Prostate gland (tissue), 2 donors: ENCODE results near the gene ADPRM. TPM values are rescaled to one million over a fixed set of nuclear protein-coding genes. Genes with fewer than 3 reads are reported as not detected.

ENCODE experiments used
- DNase-seq: peaks from one replicate; pipeline ENCODE4 v3.0.0-alpha.2; 2019; ENCODE audit warnings: low spot score
- H3K27ac ChIP-seq, 2 donors: fragments of 200-600 bp; sonication (generic); 2 replicates each; pipeline ENCODE4 v1.5.1; 2017 to 2019
- H3K27me3 ChIP-seq: fragments of 200-600 bp; sonication (generic); replicated peaks from 2 replicates; pipeline ENCODE4 v1.5.1; 2019; ENCODE audit not compliant: insufficient read depth
- H3K36me3 ChIP-seq, 2 donors: fragments of 200-600 bp; sonication (generic); 1 replicate in 1 of 2; 2 replicates in 1 of 2; pipeline versions ENCODE4 v1.5.1 to v1.8.1; 2017 to 2019
- H3K4me1 ChIP-seq: fragments of 200-600 bp; sonication (generic); replicated peaks from 2 replicates; pipeline ENCODE4 v1.5.1; 2019
- H3K4me3 ChIP-seq, 2 donors: fragments of 200-600 bp; sonication (generic); 2 replicates each; pipeline ENCODE4 v1.5.1; 2017 to 2019
- H3K9me3 ChIP-seq: fragments of 200-600 bp; sonication (generic); 2 replicates; pipeline ENCODE4 v1.5.1; 2017
- POLR2A ChIP-seq: fragments of 450-650 bp; IDR thresholded peaks from one replicate; pipeline ENCODE4 v1.6.1; 2016; ENCODE audit warnings: antibody characterized with exemption, mild to moderate bottlenecking
- POLR2AphosphoS5 ChIP-seq: sonication (generic); formaldehyde crosslinking; IDR thresholded peaks from one replicate; pipeline ENCODE4 v1.6.1; 2017; ENCODE audit warnings: antibody characterized with exemption
- WGBS: methylation state at CpG from one replicate; pipeline ENCODE4 v1.1.5; 2018; 5-methylcytosine and 5-hydroxymethylcytosine counted together
- intact Hi-C: fragments of 100-400 bp; cut with DNase I; formaldehyde crosslinking; loops from one replicate; pipeline ENCODE4 v1.14.2; 2022
- total RNA-seq, 2 donors: library from RNA; depleted of rRNA; stranded (reverse); fragments of >200 nt; gene quantifications; one replicate each; pipeline ENCODE4 v1.1.0, GENCODE V29; 2016
- TF ChIP-seq, protein P1 (sequence below), 4 experiments: fragments of 200-600 bp in 2 of 4; fragments of 450-650 bp in 2 of 4; sonication (generic) in 2 of 4; IDR thresholded peaks; 1 replicate in 3 of 4; 2 replicates in 1 of 4; pipeline ENCODE4 v1.5.1; 2016 to 2019; ENCODE audit warnings: antibody characterized with exemption in 4 of 4, mild to moderate bottlenecking in 2 of 4, moderate library complexity in 2 of 4

The ADPRM gene
- total RNA-seq, 2 donors from 2014 or later, result 9.7 to 23.1 TPM

DNA sequence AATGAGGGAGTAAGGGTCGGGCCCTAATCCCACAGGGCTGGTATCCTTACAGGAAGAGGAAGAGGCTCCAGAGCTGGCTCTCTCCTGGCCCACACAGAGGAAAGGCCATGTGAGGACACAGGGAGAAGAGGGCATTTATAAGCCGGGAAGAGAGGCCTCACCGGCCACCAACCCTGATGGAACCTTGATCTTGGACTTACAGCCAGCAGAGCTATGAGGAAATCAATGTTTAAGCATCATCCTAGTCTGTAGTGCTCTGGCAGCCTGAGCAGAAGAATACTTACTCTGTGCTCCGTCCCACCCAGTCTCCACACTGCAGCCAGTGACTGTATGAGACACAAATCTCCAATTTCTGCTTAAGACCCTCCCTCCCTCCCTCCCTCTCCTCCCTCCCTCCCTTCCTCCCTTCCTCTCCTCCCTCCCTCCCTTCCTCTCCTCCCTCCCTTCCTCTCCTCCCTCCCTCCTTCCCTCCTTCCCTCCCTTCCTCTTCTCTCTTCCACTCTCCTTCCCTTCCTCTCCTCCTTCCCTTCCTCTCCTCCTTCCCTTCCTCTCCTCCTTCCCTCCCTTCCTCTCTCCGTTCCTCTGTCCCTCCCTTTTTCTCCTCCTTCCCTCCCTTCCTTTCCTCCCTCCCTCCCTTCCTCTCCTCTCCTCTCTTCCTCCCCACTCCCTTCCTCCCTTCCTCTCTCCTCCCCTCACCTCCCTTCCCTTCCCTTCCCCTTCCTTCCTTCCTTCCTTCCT, 41.3 kb downstream of the ADPRM start:
- Histone ChIP-seq H3K27me3 (no peaks in the 10 kb centered on the region), H3K4me3 (no peak overlapping the region), H3K9me3 (no peaks in the 10 kb centered on the region), H3K27ac (no peak overlapping the region), H3K36me3 (no peaks in the 10 kb centered on the region), H3K4me1 (no peaks in the 10 kb centered on the region)
- intact Hi-C loops, result loop anchor here (10.0 kb wide), 1 partner anchor 1256 kb away; the partner anchor contains the start of gene ZNF18
- WGBS, result 68% methylated on average over 5 of the region's 5 CpGs
- TF ChIP-seq, protein P1, sequence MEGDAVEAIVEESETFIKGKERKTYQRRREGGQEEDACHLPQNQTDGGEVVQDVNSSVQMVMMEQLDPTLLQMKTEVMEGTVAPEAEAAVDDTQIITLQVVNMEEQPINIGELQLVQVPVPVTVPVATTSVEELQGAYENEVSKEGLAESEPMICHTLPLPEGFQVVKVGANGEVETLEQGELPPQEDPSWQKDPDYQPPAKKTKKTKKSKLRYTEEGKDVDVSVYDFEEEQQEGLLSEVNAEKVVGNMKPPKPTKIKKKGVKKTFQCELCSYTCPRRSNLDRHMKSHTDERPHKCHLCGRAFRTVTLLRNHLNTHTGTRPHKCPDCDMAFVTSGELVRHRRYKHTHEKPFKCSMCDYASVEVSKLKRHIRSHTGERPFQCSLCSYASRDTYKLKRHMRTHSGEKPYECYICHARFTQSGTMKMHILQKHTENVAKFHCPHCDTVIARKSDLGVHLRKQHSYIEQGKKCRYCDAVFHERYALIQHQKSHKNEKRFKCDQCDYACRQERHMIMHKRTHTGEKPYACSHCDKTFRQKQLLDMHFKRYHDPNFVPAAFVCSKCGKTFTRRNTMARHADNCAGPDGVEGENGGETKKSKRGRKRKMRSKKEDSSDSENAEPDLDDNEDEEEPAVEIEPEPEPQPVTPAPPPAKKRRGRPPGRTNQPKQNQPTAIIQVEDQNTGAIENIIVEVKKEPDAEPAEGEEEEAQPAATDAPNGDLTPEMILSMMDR (IDR thresholded peaks at IDR 0.05), result no peak
- TF ChIP-seq POLR2A (no peak), POLR2AphosphoS5 (no peak)
- no peak for DNase-seq

DNA sequence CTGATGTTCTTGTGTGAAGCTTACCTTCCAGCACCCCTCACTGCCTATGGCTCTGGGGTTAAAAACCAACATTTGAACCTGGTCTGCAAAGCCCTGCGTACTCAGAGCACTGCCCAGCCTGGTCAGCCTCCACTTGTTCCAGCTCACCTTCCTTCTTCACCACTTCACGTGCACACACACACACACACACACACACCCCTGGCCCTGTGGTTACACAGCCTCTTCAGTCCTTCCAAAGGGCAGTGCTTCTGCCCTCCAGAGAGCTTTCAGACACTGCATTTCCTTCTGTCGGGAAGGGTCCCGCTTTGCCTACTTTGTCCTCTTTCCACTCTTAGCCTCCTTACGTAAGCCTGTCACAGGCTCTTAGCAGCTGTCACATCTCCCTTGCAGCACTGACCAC, 42.0 kb downstream of the ADPRM start:
- Histone ChIP-seq H3K27me3 (no peaks in the 10 kb centered on the region), H3K27ac (no peak overlapping the region), H3K4me3 (no peak overlapping the region), H3K36me3 (no peaks in the 10 kb centered on the region), H3K9me3 (no peaks in the 10 kb centered on the region), H3K4me1 (no peaks in the 10 kb centered on the region)
- TF ChIP-seq POLR2A, result no peak
- TF ChIP-seq, protein P1 (IDR thresholded peaks at IDR 0.05), result no peak
- TF ChIP-seq POLR2AphosphoS5, result no peak
- no peak for DNase-seq
- 85% methylated on average over 5 of the region's 5 CpGs for WGBS
- intact Hi-C loops, result loop anchor here (10.0 kb wide), 1 partner anchor 1255 kb away; the partner anchor contains the start of gene ZNF18

DNA sequence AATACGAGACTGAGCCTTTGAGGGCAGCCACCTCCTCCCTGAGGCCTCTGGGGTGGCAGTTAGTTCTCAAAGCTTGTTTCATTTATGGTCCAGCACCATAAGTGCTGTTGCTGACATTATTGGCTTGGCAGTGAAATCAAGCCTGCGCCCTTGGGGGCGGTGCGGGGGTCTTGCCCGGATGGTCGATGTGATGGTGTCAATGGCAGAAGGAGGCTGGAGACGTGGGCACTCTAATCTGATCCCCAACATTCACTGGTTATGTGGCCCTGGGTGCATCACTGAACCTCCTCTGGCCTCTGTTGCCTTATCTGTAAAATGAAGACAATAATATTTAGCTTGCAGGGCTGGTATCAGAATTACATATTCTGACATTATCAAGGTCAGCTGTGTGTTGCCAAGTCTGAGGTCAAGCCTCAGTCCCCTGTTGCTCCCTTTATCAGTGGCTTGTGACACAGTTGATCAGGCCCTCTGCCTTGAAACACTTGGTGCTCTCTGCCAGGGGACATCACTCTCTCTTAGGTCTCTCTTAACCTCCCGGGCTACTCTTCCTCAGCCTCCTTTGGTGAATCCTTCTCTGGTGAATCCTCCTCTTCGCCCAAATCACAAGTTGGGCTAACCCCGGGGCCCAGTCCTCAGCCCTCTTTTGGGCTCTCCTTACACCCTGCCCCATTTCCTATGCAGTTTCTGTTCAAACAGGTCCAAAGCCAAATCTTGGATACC, 44.2 kb downstream of the ADPRM start:
- Histone ChIP-seq H3K27me3 (no peaks in the 10 kb centered on the region), H3K4me1 (no peaks in the 10 kb centered on the region), H3K4me3 (no peak overlapping the region), H3K36me3 (no peaks in the 10 kb centered on the region), H3K27ac (no peak overlapping the region), H3K9me3 (no peaks in the 10 kb centered on the region)
- intact Hi-C loops, result no loop called here
- 93% methylated on average over 10 of the region's 10 CpGs for WGBS
- no peak for TF ChIP-seq POLR2AphosphoS5
- TF ChIP-seq POLR2A, result no peak
- TF ChIP-seq, protein P1 (IDR thresholded peaks at IDR 0.05), result no peak
- no peak for DNase-seq

DNA sequence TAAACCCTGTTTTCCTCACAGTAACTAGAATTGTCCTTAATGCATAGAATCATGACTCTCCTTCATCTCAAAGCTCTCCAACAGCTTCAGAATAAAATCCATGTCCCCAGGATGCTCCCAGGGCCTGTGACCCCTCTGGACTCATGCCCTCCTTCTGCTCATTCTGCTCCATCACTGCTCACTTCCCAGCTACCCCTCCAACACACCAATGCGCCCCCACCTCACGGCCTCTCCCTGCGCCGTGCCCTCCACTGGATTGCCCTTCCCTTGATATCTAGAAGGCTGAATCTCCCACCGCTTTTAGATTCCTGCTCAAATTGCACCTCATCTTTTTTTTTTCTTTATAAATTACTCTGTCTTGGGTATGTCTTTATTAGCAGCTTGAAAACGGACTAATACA, 45.0 kb downstream of the ADPRM start:
- no peak for DNase-seq
- intact Hi-C loops, result no loop called here
- Histone ChIP-seq H3K27ac (no peak overlapping the region), H3K9me3 (no peaks in the 10 kb centered on the region), H3K4me1 (no peaks in the 10 kb centered on the region), H3K27me3 (no peaks in the 10 kb centered on the region), H3K36me3 (no peaks in the 10 kb centered on the region), H3K4me3 (no peak overlapping the region)
- TF ChIP-seq, protein P1 (IDR thresholded peaks at IDR 0.05), result no peak
- TF ChIP-seq POLR2A (no peak), POLR2AphosphoS5 (no peak)
- WGBS, result 93% methylated on average over 6 of the region's 6 CpGs
